Liver (tissue), 9 donors: Measurements from ENCODE around the gene ATG9B. TPM values are rescaled to one million over a fixed set of nuclear protein-coding genes. Genes with fewer than 3 reads are reported as not detected.

Source experiments
- DNase-seq: peaks from one replicate; pipeline ENCODE4 v3.0.0-alpha.2; 2017; ENCODE audit warnings: low spot score
- H3K27ac ChIP-seq, 2 donors: one replicate each; pipeline ENCODE4 v1.7.0; 2013; ENCODE audit warnings: inconsistent platforms in 2 of 2, low read length in 2 of 2, control low read depth in 1 of 2, low read depth in 1 of 2, mild to moderate bottlenecking in 1 of 2
- H3K27me3 ChIP-seq, 4 donors: one replicate each; pipeline versions ENCODE4 v1.6.1 to v1.7.0; 2013; ENCODE audit warnings: low read length in 3 of 4, inconsistent platforms in 1 of 4, mild to moderate bottlenecking in 1 of 4, moderate library complexity in 1 of 4; ENCODE audit not compliant: control insufficient read depth in 4 of 4, insufficient read depth in 4 of 4
- H3K36me3 ChIP-seq, 4 donors: one replicate each; pipeline versions ENCODE4 v1.6.1 to v1.7.0; 2013; ENCODE audit warnings: low read length in 3 of 4, mild to moderate bottlenecking in 3 of 4, low read depth in 1 of 4, moderate library complexity in 1 of 4; ENCODE audit not compliant: control insufficient read depth in 4 of 4, insufficient read depth in 3 of 4
- H3K4me1 ChIP-seq, 4 donors: one replicate each; pipeline versions ENCODE4 v1.6.1 to v1.7.0; 2013; ENCODE audit warnings: low read length in 3 of 4, mild to moderate bottlenecking in 3 of 4, moderate library complexity in 1 of 4; ENCODE audit not compliant: control insufficient read depth in 4 of 4, insufficient read depth in 4 of 4
- H3K4me3 ChIP-seq, 3 donors: one replicate each; pipeline versions ENCODE4 v1.6.1 to v1.7.0; 2013; ENCODE audit warnings: low read length in 3 of 3, control low read depth in 1 of 3, low read depth in 1 of 3, mild to moderate bottlenecking in 1 of 3
- H3K9ac ChIP-seq, 2 donors: one replicate each; pipeline ENCODE4 v1.7.0; 2013; ENCODE audit warnings: low read length in 2 of 2, mild to moderate bottlenecking in 2 of 2, moderate library complexity in 2 of 2, control low read depth in 1 of 2, low read depth in 1 of 2
- H3K9me3 ChIP-seq, 4 donors: one replicate each; pipeline versions ENCODE4 v1.6.1 to v1.7.0; 2013; ENCODE audit warnings: low read length in 3 of 4; ENCODE audit not compliant: control insufficient read depth in 4 of 4
- FOXA1 ChIP-seq: IDR thresholded peaks from 2 replicates; pipeline ENCODE4 v1.6.1; 2016; ENCODE audit warnings: antibody characterized with exemption
- FOXA2 ChIP-seq: IDR thresholded peaks from 2 replicates; pipeline ENCODE4 v1.6.1; 2016; ENCODE audit warnings: antibody characterized with exemption
- GABPA ChIP-seq, 2 donors: IDR thresholded peaks in 1 of 2; conservative IDR thresholded peaks in 1 of 2; 2 replicates each; pipeline ENCODE4 v1.6.1; 2016; ENCODE audit warnings: antibody characterized with exemption in 2 of 2, mild to moderate bottlenecking in 1 of 2, moderate library complexity in 1 of 2
- HNF4A ChIP-seq, 2 donors: conservative IDR thresholded peaks; 2 replicates each; pipeline ENCODE4 v1.6.1; 2016; ENCODE audit warnings: antibody characterized with exemption in 2 of 2, mild to moderate bottlenecking in 2 of 2
- HNF4G ChIP-seq: IDR thresholded peaks from 2 replicates; pipeline ENCODE4 v1.6.1; 2016; ENCODE audit warnings: antibody characterized with exemption
- JUND ChIP-seq, 2 donors: IDR thresholded peaks; 2 replicates each; pipeline ENCODE4 v1.6.1; 2016; ENCODE audit warnings: antibody characterized with exemption in 2 of 2
- NR2F2 ChIP-seq: IDR thresholded peaks from 2 replicates; pipeline ENCODE4 v1.6.1; 2016; ENCODE audit warnings: antibody characterized with exemption
- RAD21 ChIP-seq, 2 donors: IDR thresholded peaks; 2 replicates each; pipeline ENCODE4 v1.6.1; 2016; ENCODE audit warnings: antibody characterized with exemption in 2 of 2, mild to moderate bottlenecking in 2 of 2
- SP1 ChIP-seq: IDR thresholded peaks from 2 replicates; pipeline ENCODE4 v1.6.1; 2018; ENCODE audit warnings: antibody characterized with exemption, mild to moderate bottlenecking
- TAF1 ChIP-seq: conservative IDR thresholded peaks from 2 replicates; pipeline ENCODE4 v1.6.1; 2016; ENCODE audit warnings: antibody characterized with exemption, mild to moderate bottlenecking
- YY1 ChIP-seq: IDR thresholded peaks from 2 replicates; pipeline ENCODE4 v1.6.1; 2016; ENCODE audit warnings: antibody characterized with exemption, mild to moderate bottlenecking
- ZBTB33 ChIP-seq: IDR thresholded peaks from 2 replicates; pipeline ENCODE4 v1.6.1; 2016; ENCODE audit warnings: antibody characterized with exemption
- WGBS: extraction: QIAGEN DNeasy Blood & Tissue Kit; methylation state at CpG from one replicate; pipeline ENCODE4 v1.1.7; 2013; 5-methylcytosine and 5-hydroxymethylcytosine counted together
- polyA plus RNA-seq, 2 donors: library from polyadenylated mRNA; stranded (reverse) in 1 of 2; unstranded in 1 of 2; fragments of 200-250 nt in 1 of 2; fragments of >200 nt in 1 of 2; fragmentation: Nextera tagmentation in 1 of 2; extraction: Ambion mirVana in 1 of 2; gene quantifications; one replicate each; pipeline versions ENCODE4 v1.2.1 to v1.2.3, GENCODE V29; 2013 to 2015
- total RNA-seq, 2 donors: library from RNA; depleted of rRNA; stranded (reverse); fragments of >200 nt; gene quantifications; one replicate each; pipeline ENCODE4 v1.2.3, GENCODE V29; 2014
- TF ChIP-seq, protein P1 (sequence below): IDR thresholded peaks from 2 replicates; pipeline ENCODE4 v1.6.1; 2016; ENCODE audit warnings: antibody characterized with exemption, mild to moderate bottlenecking
- TF ChIP-seq, protein P2 (sequence below): IDR thresholded peaks from 2 replicates; pipeline ENCODE4 v1.6.1; 2016; ENCODE audit warnings: antibody characterized with exemption
- TF ChIP-seq, protein P3 (sequence below): IDR thresholded peaks from 2 replicates; pipeline ENCODE4 v1.6.1; 2016; ENCODE audit warnings: antibody characterized with exemption
- TF ChIP-seq, protein P4 (sequence below): fragments of 150-350 bp; IDR thresholded peaks from 2 replicates; pipeline ENCODE4 v1.5.1; 2017; ENCODE audit warnings: improper control_type of control experiment, low read depth, low read length; ENCODE audit not compliant: missing input control
- donor health status: healthy.
- donor health status: healthy.
- donor health status: healthy.
- donor health status: healthy.
- donor health status: healthy.

The ATG9B gene
- total and polyA plus RNA-seq, 4 donors, result 0.61 TPM; not detected in 3

DNA sequence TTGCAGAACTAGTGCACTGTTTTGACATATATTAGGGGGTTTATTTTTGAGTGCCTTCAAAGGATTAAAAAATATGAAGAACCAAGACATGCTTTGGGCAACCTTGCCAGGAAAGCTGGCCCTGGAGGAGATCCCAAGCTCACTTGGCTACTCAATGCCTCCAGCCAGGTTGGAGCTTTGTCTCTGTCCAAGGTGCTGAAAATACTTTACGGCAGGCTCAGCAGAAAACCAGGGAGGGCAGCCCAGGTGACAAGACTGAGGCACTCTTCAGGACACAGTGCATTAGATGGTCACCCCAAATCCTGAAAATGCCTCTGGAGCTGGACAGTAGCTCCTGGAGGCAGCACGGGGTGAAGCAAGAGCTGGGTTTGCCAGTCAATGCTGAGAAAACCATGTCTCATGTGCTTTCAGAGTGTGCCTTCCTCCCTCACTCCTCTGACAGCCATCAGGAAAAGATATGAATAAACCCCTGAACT is 40.4 kb downstream of the ATG9B start:
- no peak for TF ChIP-seq FOXA2
- TF ChIP-seq, protein P1, sequence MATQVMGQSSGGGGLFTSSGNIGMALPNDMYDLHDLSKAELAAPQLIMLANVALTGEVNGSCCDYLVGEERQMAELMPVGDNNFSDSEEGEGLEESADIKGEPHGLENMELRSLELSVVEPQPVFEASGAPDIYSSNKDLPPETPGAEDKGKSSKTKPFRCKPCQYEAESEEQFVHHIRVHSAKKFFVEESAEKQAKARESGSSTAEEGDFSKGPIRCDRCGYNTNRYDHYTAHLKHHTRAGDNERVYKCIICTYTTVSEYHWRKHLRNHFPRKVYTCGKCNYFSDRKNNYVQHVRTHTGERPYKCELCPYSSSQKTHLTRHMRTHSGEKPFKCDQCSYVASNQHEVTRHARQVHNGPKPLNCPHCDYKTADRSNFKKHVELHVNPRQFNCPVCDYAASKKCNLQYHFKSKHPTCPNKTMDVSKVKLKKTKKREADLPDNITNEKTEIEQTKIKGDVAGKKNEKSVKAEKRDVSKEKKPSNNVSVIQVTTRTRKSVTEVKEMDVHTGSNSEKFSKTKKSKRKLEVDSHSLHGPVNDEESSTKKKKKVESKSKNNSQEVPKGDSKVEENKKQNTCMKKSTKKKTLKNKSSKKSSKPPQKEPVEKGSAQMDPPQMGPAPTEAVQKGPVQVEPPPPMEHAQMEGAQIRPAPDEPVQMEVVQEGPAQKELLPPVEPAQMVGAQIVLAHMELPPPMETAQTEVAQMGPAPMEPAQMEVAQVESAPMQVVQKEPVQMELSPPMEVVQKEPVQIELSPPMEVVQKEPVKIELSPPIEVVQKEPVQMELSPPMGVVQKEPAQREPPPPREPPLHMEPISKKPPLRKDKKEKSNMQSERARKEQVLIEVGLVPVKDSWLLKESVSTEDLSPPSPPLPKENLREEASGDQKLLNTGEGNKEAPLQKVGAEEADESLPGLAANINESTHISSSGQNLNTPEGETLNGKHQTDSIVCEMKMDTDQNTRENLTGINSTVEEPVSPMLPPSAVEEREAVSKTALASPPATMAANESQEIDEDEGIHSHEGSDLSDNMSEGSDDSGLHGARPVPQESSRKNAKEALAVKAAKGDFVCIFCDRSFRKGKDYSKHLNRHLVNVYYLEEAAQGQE, result peak; percentile 100
- no peak overlapping the region for H3K4me3 ChIP-seq
- H3K27me3 ChIP-seq, result peaks cover 0 to 7% (median 0%) of the 10 kb centered on the region in 4 donors
- WGBS, result 3% methylated on average over 2 of the region's 2 CpGs
- DNase-seq, result no peak
- no peak overlapping the region for H3K9ac ChIP-seq
- H3K4me1 ChIP-seq, result peaks cover 2 to 7% (median 5%) of the 10 kb centered on the region in 4 donors
- no peaks in the 10 kb centered on the region for H3K36me3 ChIP-seq
- no peak overlapping the region for H3K27ac ChIP-seq
- H3K9me3 ChIP-seq, result no peaks in the 10 kb centered on the region

DNA sequence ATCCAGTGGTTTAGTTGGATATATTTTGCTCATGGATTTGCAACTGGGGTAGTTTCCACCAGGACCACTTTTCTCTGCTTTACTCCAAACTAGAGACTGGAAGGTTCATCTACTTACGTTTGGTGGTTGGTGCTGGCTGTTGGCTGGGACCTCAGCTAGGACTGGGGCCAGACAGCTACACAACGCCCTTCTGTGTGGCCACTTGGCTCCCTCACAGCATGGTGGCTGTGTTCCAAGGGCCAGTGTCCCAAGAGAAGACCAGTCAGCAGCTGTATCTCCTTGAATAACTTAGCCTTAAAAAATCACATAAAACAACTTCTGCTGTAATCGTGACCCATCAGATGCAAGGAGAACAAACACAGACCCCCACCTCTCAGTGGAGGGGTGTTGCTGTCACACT is 41.9 kb downstream of the ATG9B start:
- Histone ChIP-seq H3K9ac (no peak overlapping the region), H3K27me3 (peaks cover 0 to 4% (median 0%) of the 10 kb centered on the region in 4 donors), H3K9me3 (no peaks in the 10 kb centered on the region), H3K36me3 (no peaks in the 10 kb centered on the region), H3K4me1 (peaks cover 0 to 11% (median 4%) of the 10 kb centered on the region in 4 donors), H3K4me3 (no peak overlapping the region), H3K27ac (no peak overlapping the region)
- TF ChIP-seq RAD21 (IDR thresholded peaks at IDR 0.05) (no peak), TAF1 (no peak), FOXA1 (no peak), HNF4A (conservative IDR thresholded peaks at IDR 0.05) (no peak), JUND (IDR thresholded peaks at IDR 0.05) (no peak), HNF4G (no peak), FOXA2 (no peak), ZBTB33 (no peak), NR2F2 (no peak), GABPA (IDR thresholded peaks at IDR 0.05 in 1 of 2, conservative IDR thresholded peaks at IDR 0.05 in 1 of 2) (no peak), SP1 (no peak), YY1 (no peak)
- TF ChIP-seq, protein P2, sequence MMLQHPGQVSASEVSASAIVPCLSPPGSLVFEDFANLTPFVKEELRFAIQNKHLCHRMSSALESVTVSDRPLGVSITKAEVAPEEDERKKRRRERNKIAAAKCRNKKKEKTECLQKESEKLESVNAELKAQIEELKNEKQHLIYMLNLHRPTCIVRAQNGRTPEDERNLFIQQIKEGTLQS, result no peak
- TF ChIP-seq, protein P3, sequence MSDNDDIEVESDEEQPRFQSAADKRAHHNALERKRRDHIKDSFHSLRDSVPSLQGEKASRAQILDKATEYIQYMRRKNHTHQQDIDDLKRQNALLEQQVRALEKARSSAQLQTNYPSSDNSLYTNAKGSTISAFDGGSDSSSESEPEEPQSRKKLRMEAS, result no peak
- TF ChIP-seq, protein P1, result no peak
- TF ChIP-seq, protein P4, sequence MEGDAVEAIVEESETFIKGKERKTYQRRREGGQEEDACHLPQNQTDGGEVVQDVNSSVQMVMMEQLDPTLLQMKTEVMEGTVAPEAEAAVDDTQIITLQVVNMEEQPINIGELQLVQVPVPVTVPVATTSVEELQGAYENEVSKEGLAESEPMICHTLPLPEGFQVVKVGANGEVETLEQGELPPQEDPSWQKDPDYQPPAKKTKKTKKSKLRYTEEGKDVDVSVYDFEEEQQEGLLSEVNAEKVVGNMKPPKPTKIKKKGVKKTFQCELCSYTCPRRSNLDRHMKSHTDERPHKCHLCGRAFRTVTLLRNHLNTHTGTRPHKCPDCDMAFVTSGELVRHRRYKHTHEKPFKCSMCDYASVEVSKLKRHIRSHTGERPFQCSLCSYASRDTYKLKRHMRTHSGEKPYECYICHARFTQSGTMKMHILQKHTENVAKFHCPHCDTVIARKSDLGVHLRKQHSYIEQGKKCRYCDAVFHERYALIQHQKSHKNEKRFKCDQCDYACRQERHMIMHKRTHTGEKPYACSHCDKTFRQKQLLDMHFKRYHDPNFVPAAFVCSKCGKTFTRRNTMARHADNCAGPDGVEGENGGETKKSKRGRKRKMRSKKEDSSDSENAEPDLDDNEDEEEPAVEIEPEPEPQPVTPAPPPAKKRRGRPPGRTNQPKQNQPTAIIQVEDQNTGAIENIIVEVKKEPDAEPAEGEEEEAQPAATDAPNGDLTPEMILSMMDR, result no peak
- no peak for DNase-seq
- WGBS, result 34% methylated on average over 3 of the region's 3 CpGs
